ENCODE results near the gene CAMK1D. TPM values are rescaled to one million over a fixed set of nuclear protein-coding genes. Genes with fewer than 3 reads are reported as not detected.

The CAMK1D gene
- total and polyA plus RNA-seq, 2 of the 4 experiments (the other 2 are of a cell fraction) = 5.0 to 5.3 TPM

GRCh38 chr10:12842310-12842709, 493.0 kb downstream of the CAMK1D start:
- Histone ChIP-seq H4K20me1 (ENCODE audit: insufficient read depth, low read length) (no peaks in the 10 kb centered on the region), H4K91ac (ENCODE audit: insufficient read depth, low read depth, low read length) (no peak overlapping the region), H2BK120ac (ENCODE audit: low read depth, low read length) (no peak overlapping the region), H3K4me3 (ENCODE audit: insufficient read depth, low read depth, low read length) (no peak overlapping the region), H3K18ac (ENCODE audit: low read depth, low read length) (no peak overlapping the region), H3K14ac (replicated peaks; ENCODE audit: low read depth, low read length) (no peak overlapping the region), H3K56ac (ENCODE audit: extremely low read depth, insufficient read depth, low read length) (no peak overlapping the region), H2BK20ac (ENCODE audit: low read depth, low read length) (no peak overlapping the region), H2AK5ac (ENCODE audit: low read depth, low read length) (no peak overlapping the region), H2AFZ (replicated peaks; ENCODE audit: low read length, poor library complexity) (no peak overlapping the region), H3K27ac (ENCODE audit: insufficient read depth, low read length) (no peak overlapping the region), H2AK9ac (replicated peaks; ENCODE audit: low read depth, low read length, poor library complexity) (no peak overlapping the region), H4K8ac (ENCODE audit: low read depth in 2 of 2, low read length in 2 of 2) (no peak overlapping the region), H3K4me1 (ENCODE audit: control insufficient read depth, insufficient read depth, low read length) (peaks cover 9% of the 10 kb centered on the region), H3K23ac (ENCODE audit: low read depth, low read length) (no peak overlapping the region), H3K9me3 (ENCODE audit: control insufficient read depth, insufficient read depth, low read length) (no peaks in the 10 kb centered on the region), H3K27me3 (ENCODE audit: control insufficient read depth, insufficient read depth, low read length) (peaks cover 12% of the 10 kb centered on the region; the same call in 1 of the 2 replicates), H3K4ac (ENCODE audit: low read depth, low read length) (no peak overlapping the region), H4K5ac (ENCODE audit: low read depth, low read length) (no peak overlapping the region), H3K79me1 (ENCODE audit: low read depth in 1 of 2, low read length in 2 of 2) (no peaks in the 10 kb centered on the region), H3K9me1 (ENCODE audit: insufficient read depth, low read length) (no peaks in the 10 kb centered on the region), H2BK15ac (ENCODE audit: low read depth, low read length) (no peak overlapping the region), H3K4me2 (ENCODE audit: low read depth, low read length) (no peak overlapping the region), H3K36me3 (ENCODE audit: control insufficient read depth, insufficient read depth, low read length) (no peaks in the 10 kb centered on the region), H3K9ac (ENCODE audit: low read depth, low read length) (no peak overlapping the region), H2BK5ac (ENCODE audit: low read depth, low read length, poor library complexity, severe bottlenecking) (no peak overlapping the region)
- BruUV-seq (replicated peaks) = no TSS peak
- DNase-seq = no peak
- POLR2A ChIA-PET (ENCODE audit: unreplicated experiment) = interaction anchor here (0.6 kb wide), 1 partner anchor 1829 kb away, joined by 7 read pairs; no protein-coding TSS in a partner anchor
- CTCF ChIA-PET = no interaction called here
- in situ Hi-C loops (cut with MboI; ENCODE audit: low sequenced_read_pairs) (no loop called here), dilution Hi-C loops (cut with HindIII; ENCODE audit: low sequenced_read_pairs, unreplicated experiment) (no loop called here), intact Hi-C loops (cut with micrococcal nuclease) (no loop called here)
- no CpG with 5 or more reads among the region's 6 CpGs for WGBS, 2 experiments (ENCODE audit: extremely low coverage in 2 of 2, insufficient read length in 1 of 2)
- ATAC-seq (ENCODE audit: low read depth) = no peak
- no peak for TF ChIP-seq BHLHE40 (IDR thresholded peaks at IDR 0.05; ENCODE audit: low read depth, low read length)
- no peak for TF ChIP-seq POLR2A (IDR thresholded peaks at IDR 0.05; ENCODE audit: low read depth, low read length)
- no peak for TF ChIP-seq CEBPB (IDR thresholded peaks at IDR 0.05; ENCODE audit: low read depth, low read length)
- no peak for TF ChIP-seq RCOR1 (IDR thresholded peaks at IDR 0.05; ENCODE audit: insufficient replicate concordance, low read length)
- no peak for TF ChIP-seq MAZ (IDR thresholded peaks at IDR 0.05; ENCODE audit: borderline replicate concordance, low read depth, low read length)
- TF ChIP-seq SMC3 (IDR thresholded peaks at IDR 0.05; ENCODE audit: low read depth, low read length) = no peak
- TF ChIP-seq, protein P1, sequence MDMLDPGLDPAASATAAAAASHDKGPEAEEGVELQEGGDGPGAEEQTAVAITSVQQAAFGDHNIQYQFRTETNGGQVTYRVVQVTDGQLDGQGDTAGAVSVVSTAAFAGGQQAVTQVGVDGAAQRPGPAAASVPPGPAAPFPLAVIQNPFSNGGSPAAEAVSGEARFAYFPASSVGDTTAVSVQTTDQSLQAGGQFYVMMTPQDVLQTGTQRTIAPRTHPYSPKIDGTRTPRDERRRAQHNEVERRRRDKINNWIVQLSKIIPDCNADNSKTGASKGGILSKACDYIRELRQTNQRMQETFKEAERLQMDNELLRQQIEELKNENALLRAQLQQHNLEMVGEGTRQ (IDR thresholded peaks at IDR 0.05; ENCODE audit: low read depth, low read length) = no peak
- TF ChIP-seq MAFK (IDR thresholded peaks at IDR 0.05; ENCODE audit: low read depth, low read length) = no peak
- no peak for TF ChIP-seq CTCF (conservative IDR thresholded peaks at IDR 0.05; ENCODE audit: low read depth, low read length)
- no peak for TF ChIP-seq FOS (IDR thresholded peaks at IDR 0.05; ENCODE audit: low read depth, low read length)
- no peak for TF ChIP-seq NFE2L2 (IDR thresholded peaks at IDR 0.05; ENCODE audit: low read depth, low read length)
- TF ChIP-seq ELK1 (IDR thresholded peaks at IDR 0.05; ENCODE audit: borderline replicate concordance, low read depth, low read length) = no peak
- no peak for TF ChIP-seq RAD21 (IDR thresholded peaks at IDR 0.05; ENCODE audit: low read length)
- TF ChIP-seq CHD1 (IDR thresholded peaks at IDR 0.05; ENCODE audit: low read depth, low read length) = no peak
- no peak for TF ChIP-seq MXI1 (IDR thresholded peaks at IDR 0.05; ENCODE audit: borderline replicate concordance, low read depth, low read length)
- TF ChIP-seq RFX5 (IDR thresholded peaks at IDR 0.05; ENCODE audit: low read depth, low read length) = no peak

Measured in IMR-90 (cell line).